Measurements from ENCODE around the gene RAPGEF3.

DNA sequence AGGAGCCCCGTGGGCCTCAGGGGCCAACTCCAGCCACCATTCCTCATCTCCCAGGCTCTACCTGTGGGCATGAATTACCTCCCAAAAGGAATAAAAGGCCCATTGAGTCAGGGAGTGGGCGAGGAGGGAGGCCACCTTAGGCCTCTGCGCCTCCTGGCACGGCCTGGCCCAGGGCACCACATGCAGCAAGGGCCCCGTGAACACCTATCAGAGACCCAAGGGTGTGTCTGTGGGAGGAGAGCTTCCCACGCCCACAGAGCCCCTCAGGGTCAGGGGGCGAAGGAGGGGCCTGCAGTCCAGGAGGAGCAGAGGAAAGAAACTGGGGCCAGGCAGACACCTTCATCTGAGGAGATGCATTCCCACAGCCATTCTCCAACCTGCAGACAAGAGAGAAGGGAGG is 12.2 kb downstream of the RAPGEF3 start:
- TF ChIP-seq CTCF (conservative IDR thresholded peaks at IDR 0.05 in 1 of 2, IDR thresholded peaks at IDR 0.05 in 1 of 2; ENCODE audit: extremely low read depth in 1 of 2, insufficient read depth in 1 of 2, low read depth in 1 of 2, low read length in 2 of 2), result no peak
- no peak for TF ChIP-seq EZH2 (IDR thresholded peaks at IDR 0.05; ENCODE audit: borderline replicate concordance, low read length)
